Activated naive CD8-positive, alpha-beta T cell treated with anti-CD3 and anti-CD28 coated beads, Interleukin-2, amount 10 ng/mL, durations not matched to agents 7 days and 5 days (primary cell): ENCODE data around the gene RAPGEF5. TPM values are rescaled to one million over a fixed set of nuclear protein-coding genes. Genes with fewer than 3 reads are reported as not detected.

Experiments used
- ATAC-seq: fragments of 150-1000 bp; cut with Tn5 transposase; one replicate; pipeline ENCODE4 v1.10.0; 2021; ENCODE audit warnings: low read depth, moderate library complexity
- POLR2A ChIA-PET: fragments of 350-600 bp; sonication (Branson Sonifier 250); formaldehyde crosslinking; loops from one replicate; lab custom pipeline; 2021; ENCODE audit warnings: antibody characterized with exemption; lab: Charles Lee
- DNase-seq: peaks from one replicate; pipeline ENCODE4 v3.0.0; 2021
- H3K27ac Mint-ChIP-seq: one replicate; pipeline ENCODE4 v1.8.0; 2022; ENCODE audit warnings: mild to moderate bottlenecking, mixed read lengths
- H3K27me3 Mint-ChIP-seq: one replicate; pipeline ENCODE4 v1.8.0; 2022; ENCODE audit warnings: mild to moderate bottlenecking, moderate library complexity, mixed read lengths
- H3K36me3 Mint-ChIP-seq: one replicate; pipeline ENCODE4 v1.8.0; 2021; ENCODE audit warnings: mild to moderate bottlenecking, mixed read lengths
- H3K4me1 Mint-ChIP-seq: one replicate; pipeline ENCODE4 v1.8.0; 2021; ENCODE audit warnings: mixed read lengths
- H3K4me3 Mint-ChIP-seq: one replicate; pipeline ENCODE4 v1.8.0; 2022; ENCODE audit warnings: mild to moderate bottlenecking, moderate library complexity, mixed read lengths
- H3K9me3 Mint-ChIP-seq: one replicate; pipeline ENCODE4 v1.8.0; 2021; ENCODE audit warnings: mixed read lengths
- total RNA-seq, 2 experiments: library from RNA; stranded (reverse); gene quantifications; one replicate each; pipeline ENCODE4 v1.2.3, GENCODE V29; 2021

The RAPGEF5 gene
- total RNA-seq, 2 experiments from 2014 or later: 0.34 to 0.72 TPM

DNA sequence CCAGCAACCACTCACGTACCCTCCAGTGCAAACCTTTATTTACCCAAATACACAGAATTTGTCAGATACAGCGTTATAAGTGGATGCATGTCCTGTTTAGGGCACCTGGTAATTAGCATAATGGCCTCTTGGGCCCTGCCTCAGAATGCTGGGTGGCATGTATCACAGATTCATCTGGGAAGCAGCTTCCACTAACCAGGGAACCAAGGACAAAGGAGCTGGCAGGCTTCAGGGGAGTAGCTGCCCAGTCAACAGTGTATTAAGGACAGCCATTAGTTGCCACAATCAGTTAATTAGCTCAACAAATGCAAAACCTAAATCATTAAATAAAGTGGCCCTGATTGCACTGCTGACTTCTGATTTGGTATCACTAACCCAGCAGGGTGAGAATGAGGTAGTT is 105.7 kb downstream of the RAPGEF5 start:
- Mint-ChIP-seq H3K9me3 (no peaks in the 10 kb centered on the region), H3K36me3 (no peaks in the 10 kb centered on the region), H3K4me3 (no peak overlapping the region), H3K27ac (no peak overlapping the region), H3K27me3 (peaks cover 12% of the 10 kb centered on the region), H3K4me1 (no peaks in the 10 kb centered on the region)
- POLR2A ChIA-PET: no interaction called here
- DNase-seq (no peak), ATAC-seq (no peak)

DNA sequence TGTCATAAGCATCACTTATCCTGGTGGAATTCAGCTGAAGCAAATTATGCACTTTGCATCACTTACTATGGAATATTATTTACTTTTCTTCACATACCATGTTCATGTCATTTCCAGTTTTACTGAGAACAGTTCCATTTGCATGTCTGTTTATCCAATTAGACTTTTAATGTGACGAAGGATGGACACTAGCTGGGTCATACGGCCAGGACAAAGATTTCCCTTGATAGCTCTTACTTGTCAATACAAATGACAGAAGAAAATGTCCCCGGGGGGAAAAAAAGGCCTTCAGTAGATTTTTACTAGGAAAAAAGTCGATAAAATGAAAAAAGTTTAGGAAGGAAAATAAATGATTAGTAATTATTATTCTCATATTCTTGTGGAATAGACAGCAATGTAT is 106.6 kb downstream of the RAPGEF5 start:
- Mint-ChIP-seq H3K27ac (no peak overlapping the region), H3K9me3 (no peaks in the 10 kb centered on the region), H3K4me1 (no peaks in the 10 kb centered on the region), H3K4me3 (no peak overlapping the region), H3K27me3 (peaks cover 8% of the 10 kb centered on the region), H3K36me3 (no peaks in the 10 kb centered on the region)
- no peak for DNase-seq
- POLR2A ChIA-PET: no interaction called here
- ATAC-seq: no peak

DNA sequence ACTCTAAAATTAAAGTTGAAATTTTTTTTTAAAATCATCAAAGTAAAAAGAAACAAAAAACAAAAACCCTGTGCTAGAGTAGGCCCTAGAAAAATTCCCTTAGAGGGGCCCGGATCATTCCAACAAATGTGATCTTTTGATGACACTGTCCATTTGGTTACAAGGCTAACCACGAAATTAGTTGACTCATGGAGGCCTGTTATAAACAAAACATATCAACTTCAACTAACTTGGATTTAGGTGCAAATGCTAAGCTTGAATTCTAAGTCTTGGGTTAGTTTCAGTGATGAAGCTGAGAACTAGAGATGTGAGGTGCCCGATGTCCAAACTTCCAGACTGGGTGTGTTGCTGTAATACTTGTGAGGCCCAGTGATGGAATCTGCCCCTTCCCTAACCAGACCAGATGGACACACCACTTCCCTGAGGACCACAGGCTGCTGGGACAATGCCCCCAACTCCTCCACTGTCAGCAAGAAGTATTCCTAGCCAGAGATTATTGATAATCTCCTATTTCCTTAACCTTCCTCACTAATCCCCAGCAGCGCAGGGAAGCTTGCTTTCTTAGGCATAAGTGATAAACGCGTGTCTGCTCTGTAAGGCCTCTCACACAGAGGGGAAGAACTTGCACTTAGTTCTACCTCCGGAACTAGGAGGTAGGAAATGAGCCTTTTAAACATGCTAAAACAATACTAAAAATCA is 108.7 kb downstream of the RAPGEF5 start:
- DNase-seq (no peak), ATAC-seq (no peak)
- no peak overlapping the region for H3K4me3 Mint-ChIP-seq
- H3K27ac Mint-ChIP-seq: no peak overlapping the region
- H3K9me3 Mint-ChIP-seq: no peaks in the 10 kb centered on the region
- H3K4me1 Mint-ChIP-seq: no peaks in the 10 kb centered on the region
- no peaks in the 10 kb centered on the region for H3K36me3 Mint-ChIP-seq
- POLR2A ChIA-PET: no interaction called here
- H3K27me3 Mint-ChIP-seq: peaks cover 8% of the 10 kb centered on the region

DNA sequence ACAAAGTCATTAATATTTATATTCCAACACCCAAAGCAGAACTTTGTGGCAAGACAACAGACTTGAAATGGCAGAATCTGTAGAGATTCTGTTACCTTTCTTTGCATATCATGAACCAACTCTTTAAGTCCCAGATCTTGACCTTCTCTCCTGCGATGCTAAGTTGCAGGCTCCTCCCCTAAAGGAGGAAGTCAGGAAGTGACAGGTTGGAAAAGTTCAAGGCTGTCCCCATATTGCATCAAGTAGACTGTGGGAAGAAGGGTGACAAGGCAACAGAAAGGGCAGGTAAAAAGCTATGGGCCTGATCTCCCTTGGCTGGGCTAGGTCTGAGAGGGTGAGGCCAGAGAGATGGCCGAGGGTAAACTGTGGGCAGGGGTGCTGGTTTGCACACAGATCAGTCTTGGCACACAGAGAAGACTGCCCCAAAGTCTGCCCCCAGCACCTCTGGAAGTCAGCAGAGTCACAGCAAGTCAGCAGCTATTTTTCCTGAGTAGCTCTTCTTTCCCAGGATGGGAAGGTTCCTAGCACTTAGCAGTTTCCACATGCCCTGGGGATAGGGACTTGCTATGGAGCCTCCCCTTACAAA is 115.1 kb downstream of the RAPGEF5 start:
- ATAC-seq: no peak
- Mint-ChIP-seq H3K27me3 (no peaks in the 10 kb centered on the region), H3K4me3 (no peak overlapping the region), H3K9me3 (no peaks in the 10 kb centered on the region), H3K27ac (no peak overlapping the region), H3K36me3 (no peaks in the 10 kb centered on the region), H3K4me1 (no peaks in the 10 kb centered on the region)
- POLR2A ChIA-PET: no interaction called here
- DNase-seq: no peak

DNA sequence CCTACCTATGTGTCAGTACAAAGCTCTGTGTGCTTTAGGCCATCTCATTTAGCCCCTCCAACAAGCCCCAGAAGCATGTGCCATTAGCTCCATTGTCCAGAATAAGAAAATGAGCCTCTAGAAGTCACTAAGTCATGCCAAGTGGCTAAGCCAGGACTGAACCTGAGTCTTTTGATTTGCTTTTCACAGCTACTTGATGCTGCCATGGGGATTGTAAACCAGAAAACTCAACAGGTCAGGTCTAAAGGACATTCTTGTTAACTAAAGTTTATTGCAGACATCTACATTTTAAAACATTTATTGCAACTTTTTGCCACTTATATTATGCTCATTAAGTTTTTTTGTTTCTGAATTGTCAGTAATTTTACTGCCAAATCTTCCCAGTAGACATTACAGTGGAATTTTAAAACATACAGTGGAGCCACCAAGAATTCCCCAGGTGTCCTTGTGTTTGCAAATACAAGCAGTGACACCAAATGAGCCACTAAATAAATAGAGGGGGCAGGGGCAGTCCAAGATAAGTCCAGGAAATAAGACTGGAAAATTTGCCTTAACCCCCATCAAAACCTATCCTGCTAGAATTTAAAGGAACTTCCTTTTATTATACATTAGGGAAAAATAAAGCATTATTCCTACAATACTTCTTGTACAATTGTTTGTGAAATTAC is 115.9 kb downstream of the RAPGEF5 start:
- Mint-ChIP-seq H3K4me1 (no peaks in the 10 kb centered on the region), H3K9me3 (no peaks in the 10 kb centered on the region), H3K36me3 (no peaks in the 10 kb centered on the region), H3K27me3 (no peaks in the 10 kb centered on the region), H3K4me3 (no peak overlapping the region), H3K27ac (no peak overlapping the region)
- POLR2A ChIA-PET: no interaction called here
- ATAC-seq (no peak), DNase-seq (no peak)

DNA sequence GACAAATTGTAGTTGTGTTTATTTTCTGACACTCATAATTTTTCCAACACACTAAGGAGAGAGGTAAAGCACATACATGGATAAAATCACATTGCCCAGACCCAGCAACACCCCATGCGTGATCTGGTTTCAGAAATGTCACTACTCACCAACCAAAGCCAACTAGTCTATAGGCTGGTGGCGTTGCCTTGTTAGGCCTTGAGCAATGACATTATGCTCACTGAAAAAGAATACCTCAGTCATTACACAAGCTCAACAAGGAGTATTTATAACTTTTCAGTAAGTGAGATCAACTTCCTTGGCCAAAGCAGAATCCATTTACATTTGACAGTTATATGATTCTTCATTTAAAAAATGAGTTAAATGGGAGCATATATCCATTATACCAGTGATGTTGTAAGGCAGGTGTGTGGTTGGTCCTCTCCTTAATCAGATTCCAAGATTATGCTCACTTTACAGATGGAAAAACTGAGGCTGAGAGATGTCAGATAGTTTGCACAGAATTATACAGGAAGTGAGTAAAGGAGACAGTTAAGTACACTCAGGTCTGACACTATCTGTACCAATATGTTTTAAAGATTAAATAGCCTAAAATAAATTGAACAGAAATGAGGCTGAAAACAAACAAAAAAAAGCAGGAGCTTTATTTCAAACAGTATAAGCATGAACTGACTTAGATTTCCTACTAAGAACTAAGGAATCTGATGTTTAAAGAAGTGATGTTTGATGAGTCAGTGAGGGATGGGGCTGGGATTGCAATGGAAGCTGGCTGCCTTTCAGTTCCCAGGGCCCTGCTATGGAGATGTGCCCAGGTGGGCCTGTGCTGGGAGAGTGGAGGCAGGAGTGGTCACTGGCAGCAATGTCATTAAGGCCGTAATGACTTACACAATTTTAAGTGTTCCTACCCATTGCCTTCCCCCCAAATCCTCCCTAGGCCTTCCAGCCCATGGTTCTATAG is 118.3 kb downstream of the RAPGEF5 start:
- H3K27me3 Mint-ChIP-seq: peaks cover 5% of the 10 kb centered on the region
- no peaks in the 10 kb centered on the region for H3K4me1 Mint-ChIP-seq
- POLR2A ChIA-PET: no interaction called here
- no peak for DNase-seq
- H3K9me3 Mint-ChIP-seq: no peaks in the 10 kb centered on the region
- H3K36me3 Mint-ChIP-seq: no peaks in the 10 kb centered on the region
- no peak for ATAC-seq
- no peak overlapping the region for H3K27ac Mint-ChIP-seq
- H3K4me3 Mint-ChIP-seq: no peak overlapping the region

DNA sequence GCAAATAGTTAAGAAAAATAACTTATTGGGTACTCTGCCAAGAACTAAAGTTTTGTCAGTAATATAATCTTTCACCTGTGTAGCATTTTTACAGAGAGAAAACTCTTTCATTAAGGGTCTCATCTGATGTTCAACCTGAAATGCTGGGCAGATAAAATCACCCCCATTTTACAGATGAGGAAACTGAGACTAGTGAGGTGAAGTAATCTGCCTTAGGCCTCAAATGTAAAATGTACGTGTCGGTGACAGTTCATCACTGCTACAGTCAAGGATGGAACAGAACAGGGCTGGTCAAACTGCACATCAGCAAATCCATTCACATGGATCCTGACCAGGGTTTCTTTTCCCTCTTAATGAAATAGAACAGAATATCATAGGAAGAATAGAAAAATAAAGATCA is 121.8 kb downstream of the RAPGEF5 start:
- POLR2A ChIA-PET: no interaction called here
- DNase-seq (no peak), ATAC-seq (no peak)
- no peaks in the 10 kb centered on the region for H3K36me3 Mint-ChIP-seq
- H3K9me3 Mint-ChIP-seq: no peaks in the 10 kb centered on the region
- H3K4me1 Mint-ChIP-seq: no peaks in the 10 kb centered on the region
- no peak overlapping the region for H3K27ac Mint-ChIP-seq
- peaks cover 22% of the 10 kb centered on the region for H3K27me3 Mint-ChIP-seq
- H3K4me3 Mint-ChIP-seq: no peak overlapping the region

DNA sequence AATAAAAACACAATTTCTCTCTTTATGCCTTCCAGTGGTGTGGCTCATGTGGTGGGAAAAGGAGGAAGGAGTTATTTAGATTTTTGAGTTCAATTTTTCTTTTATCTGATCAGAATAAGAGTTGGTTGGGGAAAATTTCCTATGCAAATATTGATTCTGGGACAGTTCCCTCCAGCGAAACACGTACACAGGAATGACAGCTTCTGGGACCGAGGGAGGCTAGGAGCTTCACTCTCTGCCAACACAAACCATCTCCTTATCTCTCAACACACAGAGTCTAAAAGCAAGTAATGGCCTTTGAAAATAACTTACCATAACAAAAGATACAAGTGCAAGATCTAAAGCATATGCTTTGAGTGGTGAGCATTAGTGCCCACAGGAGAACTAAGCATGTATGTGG is 122.7 kb downstream of the RAPGEF5 start:
- H3K4me1 Mint-ChIP-seq: no peaks in the 10 kb centered on the region
- no peak overlapping the region for H3K27ac Mint-ChIP-seq
- ATAC-seq (no peak), DNase-seq (no peak)
- H3K27me3 Mint-ChIP-seq: peaks cover 22% of the 10 kb centered on the region
- no peaks in the 10 kb centered on the region for H3K9me3 Mint-ChIP-seq
- POLR2A ChIA-PET: no interaction called here
- H3K36me3 Mint-ChIP-seq: no peaks in the 10 kb centered on the region
- H3K4me3 Mint-ChIP-seq: no peak overlapping the region

DNA sequence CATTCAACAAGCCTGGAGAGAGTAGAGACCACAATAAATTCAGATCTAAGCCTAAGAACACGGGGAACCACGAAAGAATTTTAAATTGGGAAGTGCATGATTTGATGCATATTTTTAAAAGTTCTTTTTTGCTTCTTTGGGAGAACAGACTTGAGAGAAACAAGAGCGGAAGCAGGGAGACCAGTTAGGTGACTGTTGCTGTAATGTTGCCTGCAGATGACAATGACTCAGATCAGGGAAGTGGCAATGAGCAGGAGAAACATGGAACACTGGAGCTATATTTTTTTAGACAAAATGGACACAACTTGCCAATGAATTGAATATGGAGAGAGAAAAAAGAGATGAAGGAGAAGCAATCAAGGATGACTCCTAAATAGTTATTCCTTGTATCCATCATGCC is 125.1 kb downstream of the RAPGEF5 start:
- no peak overlapping the region for H3K4me3 Mint-ChIP-seq
- no peaks in the 10 kb centered on the region for H3K9me3 Mint-ChIP-seq
- no peaks in the 10 kb centered on the region for H3K4me1 Mint-ChIP-seq
- peaks cover 22% of the 10 kb centered on the region for H3K27me3 Mint-ChIP-seq
- POLR2A ChIA-PET: no interaction called here
- ATAC-seq (no peak), DNase-seq (no peak)
- no peak overlapping the region for H3K27ac Mint-ChIP-seq
- no peaks in the 10 kb centered on the region for H3K36me3 Mint-ChIP-seq

DNA sequence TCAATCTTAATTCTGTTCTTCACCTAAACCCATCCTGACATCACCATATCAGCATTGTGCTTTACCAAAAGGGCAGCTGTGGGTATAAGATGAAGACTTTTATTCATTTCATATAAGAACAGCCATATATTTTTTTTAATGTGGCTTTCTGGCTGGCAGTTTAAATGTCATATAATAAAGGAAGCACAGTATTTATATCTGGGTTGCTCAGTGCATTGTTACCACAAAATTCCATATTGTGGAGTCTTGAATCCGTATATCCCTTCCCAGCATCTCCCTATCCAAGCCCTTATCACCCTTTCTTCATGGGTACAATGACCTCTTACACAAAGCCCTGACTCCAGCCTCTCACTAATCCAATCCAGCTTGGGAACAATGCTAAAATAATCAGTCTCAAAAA is 125.8 kb downstream of the RAPGEF5 start:
- H3K4me3 Mint-ChIP-seq: no peak overlapping the region
- POLR2A ChIA-PET: no interaction called here
- no peak overlapping the region for H3K27ac Mint-ChIP-seq
- peaks cover 22% of the 10 kb centered on the region for H3K27me3 Mint-ChIP-seq
- no peaks in the 10 kb centered on the region for H3K36me3 Mint-ChIP-seq
- ATAC-seq (no peak), DNase-seq (no peak)
- no peaks in the 10 kb centered on the region for H3K9me3 Mint-ChIP-seq
- H3K4me1 Mint-ChIP-seq: no peaks in the 10 kb centered on the region

DNA sequence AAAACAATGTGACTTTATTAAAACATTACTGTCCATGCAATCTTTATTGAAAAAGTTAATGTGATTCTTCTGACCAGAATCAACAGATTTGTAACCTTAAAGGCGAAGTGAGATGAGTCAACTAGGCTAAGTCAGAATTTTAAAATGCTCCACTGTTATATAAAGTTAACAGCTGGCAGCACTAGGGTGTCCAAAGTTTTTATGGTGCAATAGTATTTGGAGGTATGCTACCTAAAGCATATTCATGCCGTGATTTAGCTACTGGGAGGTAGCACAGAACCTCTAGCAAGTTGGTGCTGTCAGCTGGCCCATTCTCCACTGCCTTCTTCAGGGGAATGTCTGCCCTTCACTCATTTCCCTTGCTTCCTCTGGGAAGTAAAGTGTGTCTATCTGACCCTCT is 126.7 kb downstream of the RAPGEF5 start:
- H3K36me3 Mint-ChIP-seq: no peaks in the 10 kb centered on the region
- H3K27ac Mint-ChIP-seq: no peak overlapping the region
- peaks cover 23% of the 10 kb centered on the region for H3K27me3 Mint-ChIP-seq
- no peak for ATAC-seq
- no peak overlapping the region for H3K4me3 Mint-ChIP-seq
- H3K4me1 Mint-ChIP-seq: no peaks in the 10 kb centered on the region
- POLR2A ChIA-PET: no interaction called here
- no peak for DNase-seq
- no peaks in the 10 kb centered on the region for H3K9me3 Mint-ChIP-seq

DNA sequence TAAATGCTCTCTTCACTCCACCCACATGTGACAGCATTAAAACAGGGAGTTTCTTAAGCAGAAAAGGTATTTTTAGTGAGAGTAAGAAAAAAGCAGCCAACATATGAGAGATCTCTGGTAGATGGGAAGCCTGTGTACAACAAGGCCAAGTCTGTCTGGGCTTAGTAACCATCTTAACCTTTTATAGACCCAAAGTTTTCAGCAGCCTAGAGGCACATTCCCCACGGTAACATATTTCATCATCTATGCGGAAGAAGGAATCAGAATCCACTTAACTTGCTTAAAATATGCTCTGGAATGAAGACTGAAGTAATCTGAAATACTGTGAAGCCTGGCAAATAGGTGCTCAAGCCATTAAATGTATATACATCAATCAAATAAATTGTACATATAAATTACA is 127.8 kb downstream of the RAPGEF5 start:
- H3K4me1 Mint-ChIP-seq: no peaks in the 10 kb centered on the region
- no peaks in the 10 kb centered on the region for H3K9me3 Mint-ChIP-seq
- no peak for DNase-seq
- H3K36me3 Mint-ChIP-seq: no peaks in the 10 kb centered on the region
- no peak for ATAC-seq
- H3K27me3 Mint-ChIP-seq: peaks cover 21% of the 10 kb centered on the region
- no peak overlapping the region for H3K4me3 Mint-ChIP-seq
- H3K27ac Mint-ChIP-seq: no peak overlapping the region
- POLR2A ChIA-PET: no interaction called here

DNA sequence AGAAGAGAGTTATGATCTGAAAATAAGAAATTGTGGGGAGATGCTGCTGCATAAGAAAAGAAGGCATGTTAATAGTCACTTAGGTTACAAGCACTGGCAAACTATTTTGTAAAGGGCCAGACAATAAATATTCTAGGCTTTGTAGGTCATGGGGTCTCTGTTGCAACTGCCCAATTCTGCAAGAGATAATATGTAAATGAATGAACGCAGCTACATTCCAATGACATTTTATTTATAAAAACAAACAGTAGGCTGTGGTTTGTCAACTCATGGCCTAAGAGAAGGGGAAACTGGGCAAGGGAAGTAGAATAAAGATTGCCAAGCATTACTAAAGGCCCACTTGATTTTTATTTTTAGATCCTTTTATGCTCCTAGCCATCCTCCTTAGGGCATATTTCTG is 133.1 kb downstream of the RAPGEF5 start:
- Mint-ChIP-seq H3K4me1 (no peaks in the 10 kb centered on the region), H3K4me3 (no peak overlapping the region), H3K36me3 (no peaks in the 10 kb centered on the region), H3K27me3 (peaks cover 5% of the 10 kb centered on the region), H3K9me3 (no peaks in the 10 kb centered on the region), H3K27ac (no peak overlapping the region)
- POLR2A ChIA-PET: no interaction called here
- ATAC-seq: no peak
- DNase-seq: no peak
